HG03060 (cell line): ENCODE results near the gene SMIM5.
A peak's percentile ranks its signal among the peaks of the same experiment; 100 is the strongest.

Source experiments
- ATAC-seq: cut with Tn5 transposase; IDR thresholded peaks from one replicate; pipeline ENCODE4 v1.9.1; 2021; ENCODE audit warnings: low read depth, moderate number of reproducible peaks; ENCODE audit not compliant: unreplicated experiment

SMIM5 gene

DNA sequence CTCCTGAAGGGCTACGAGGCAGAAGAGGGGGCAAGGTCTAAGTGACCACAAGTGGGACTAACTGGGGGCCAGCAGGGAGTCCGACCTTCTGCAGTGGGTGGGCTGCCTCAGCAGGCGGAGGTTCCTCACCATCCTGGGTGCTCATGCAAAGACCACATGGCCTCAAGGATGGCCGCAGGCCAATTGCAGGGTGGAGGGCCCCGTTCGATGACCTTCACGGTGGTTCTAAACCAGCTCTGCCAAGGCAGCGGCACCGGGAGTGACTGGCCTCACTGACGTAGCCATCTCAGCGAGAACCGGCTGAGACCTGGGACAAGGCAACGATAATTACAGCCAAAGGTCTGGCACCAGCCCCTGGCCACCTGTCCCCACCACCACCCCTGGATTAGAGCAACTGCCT lies 5.7 kb downstream of the SMIM5 start:
- no peak for ATAC-seq

DNA sequence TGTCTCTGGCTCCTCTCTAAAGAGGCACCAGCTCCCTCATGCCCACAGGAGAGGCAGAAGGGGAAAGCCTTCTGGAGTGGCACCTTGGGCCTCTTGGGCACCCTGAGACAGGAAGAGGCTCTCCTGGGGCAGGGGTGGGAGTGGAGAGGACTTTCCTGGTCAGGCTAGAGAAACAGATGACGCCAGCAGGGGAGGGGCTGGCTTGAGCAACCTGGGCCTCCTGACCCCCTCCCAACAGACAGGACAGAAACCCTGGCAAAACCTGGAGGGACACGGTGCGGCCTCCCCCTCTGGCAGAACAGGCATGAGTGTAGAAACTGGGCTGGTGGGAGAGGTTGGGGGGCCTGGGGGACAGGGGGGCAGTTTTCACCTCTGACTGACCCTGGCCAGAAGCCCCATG lies 6.1 kb downstream of the SMIM5 start:
- no peak for ATAC-seq

DNA sequence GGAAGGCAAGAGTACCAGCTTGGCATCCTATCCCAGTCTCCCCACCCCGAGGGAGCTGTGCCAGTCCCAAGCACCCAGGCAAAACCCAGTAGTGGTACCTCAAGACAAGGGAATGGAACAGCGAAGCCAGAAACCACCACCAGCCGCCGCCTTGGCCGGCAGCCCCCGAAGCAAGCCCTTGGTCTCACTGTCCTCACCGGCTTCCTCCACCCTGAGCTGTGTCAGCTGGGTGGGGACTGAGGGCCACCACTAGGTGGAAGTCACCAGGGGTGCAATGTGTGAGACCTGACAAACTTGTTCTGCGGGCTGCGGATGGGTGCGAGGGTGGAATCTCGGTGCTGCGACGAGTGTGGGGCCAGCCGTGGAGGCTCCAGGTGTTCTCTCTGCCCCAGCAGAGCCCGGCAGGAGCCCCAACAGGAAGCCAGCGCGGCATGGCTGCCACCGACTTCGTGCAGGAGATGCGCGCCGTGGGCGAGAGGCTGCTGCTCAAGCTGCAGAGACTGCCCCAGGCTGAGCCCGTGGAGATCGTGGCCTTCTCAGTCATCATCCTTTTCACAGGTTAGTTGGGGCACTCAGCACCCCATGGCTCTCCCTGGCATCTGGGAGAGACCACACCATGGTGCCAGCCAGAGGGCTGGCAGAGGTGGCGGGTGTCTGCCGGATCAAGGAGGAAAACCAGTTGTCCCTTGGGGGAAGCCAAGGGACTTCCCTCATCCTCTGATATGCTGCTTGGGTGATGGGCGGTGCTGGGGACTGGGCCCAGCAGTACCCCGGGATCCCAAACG lies 6.7 kb downstream of the SMIM5 start:
- ATAC-seq = no peak

DNA sequence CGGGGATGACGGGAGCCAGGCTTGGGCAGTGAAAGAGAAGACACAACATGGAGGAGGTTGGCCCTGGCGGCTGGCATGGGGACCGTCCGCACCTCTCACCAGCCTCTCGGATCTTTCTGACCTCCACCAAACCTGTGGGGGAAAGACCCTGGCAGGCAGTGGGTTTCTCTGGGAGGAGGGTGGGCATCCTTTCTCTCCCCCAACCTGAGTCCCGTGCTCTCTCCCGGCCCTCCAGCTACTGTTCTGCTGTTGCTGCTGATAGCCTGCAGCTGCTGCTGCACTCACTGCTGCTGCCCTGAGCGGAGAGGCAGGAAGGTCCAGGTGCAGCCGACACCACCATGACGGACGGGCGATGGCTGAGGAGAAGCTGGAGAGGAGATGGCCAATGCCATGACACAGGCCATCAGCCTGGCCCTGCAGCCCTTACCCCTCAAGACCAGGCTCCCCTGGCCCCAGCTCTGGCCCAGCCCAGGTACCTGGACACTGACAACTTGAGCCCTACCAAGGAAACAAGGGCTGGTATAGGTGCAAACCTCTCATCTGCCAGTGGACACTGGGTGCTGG lies 7.4 kb downstream of the SMIM5 start:
- ATAC-seq = no peak

DNA sequence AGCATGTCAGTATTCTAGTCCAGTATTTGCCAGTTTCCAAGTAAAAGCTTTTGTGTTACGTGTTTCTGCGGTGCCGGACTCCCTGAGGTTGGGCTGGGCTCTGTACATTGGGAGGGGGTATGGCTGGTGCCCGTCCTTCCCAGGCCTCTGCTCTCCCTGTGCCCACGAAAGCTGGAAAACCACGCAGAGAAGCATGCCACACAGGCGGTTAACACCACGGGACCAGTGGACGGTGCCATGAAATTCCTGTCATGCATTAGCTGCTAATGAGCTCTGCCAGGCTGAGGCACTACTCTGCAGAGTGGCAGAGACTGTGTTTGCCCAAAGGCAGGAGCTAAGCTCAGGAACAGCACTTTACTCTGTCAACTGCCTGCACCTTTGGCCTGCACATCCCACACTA lies 8.1 kb downstream of the SMIM5 start:
- no peak for ATAC-seq

DNA sequence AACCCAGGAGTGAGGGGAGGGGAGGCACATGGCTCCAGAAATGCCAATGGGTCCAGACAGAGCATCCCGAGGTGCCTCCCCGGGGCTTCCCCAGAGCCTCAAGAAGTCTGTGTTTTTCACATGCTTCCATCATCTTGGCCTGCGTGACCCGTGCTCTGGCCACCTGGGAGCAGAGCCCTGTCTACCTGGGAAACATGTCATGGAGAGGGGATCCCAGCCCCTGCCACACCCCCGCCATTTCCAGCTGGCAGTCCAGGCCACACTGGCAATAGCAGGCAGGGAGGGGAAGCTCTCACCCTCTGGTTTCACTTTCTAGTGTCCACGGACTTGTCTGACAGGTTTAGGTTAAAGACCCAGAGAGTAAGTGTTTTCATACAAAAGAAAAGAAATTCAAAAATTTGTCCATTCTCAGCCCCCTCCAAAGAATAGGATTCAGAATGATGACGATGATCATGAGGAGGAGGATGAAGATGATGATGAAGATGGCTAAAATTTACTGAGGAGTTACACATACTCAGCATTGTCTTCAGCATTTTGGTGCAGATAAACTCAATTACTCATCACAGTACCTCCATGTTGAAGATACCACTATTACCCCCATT lies 9.0 kb downstream of the SMIM5 start:
- ATAC-seq = no peak

DNA sequence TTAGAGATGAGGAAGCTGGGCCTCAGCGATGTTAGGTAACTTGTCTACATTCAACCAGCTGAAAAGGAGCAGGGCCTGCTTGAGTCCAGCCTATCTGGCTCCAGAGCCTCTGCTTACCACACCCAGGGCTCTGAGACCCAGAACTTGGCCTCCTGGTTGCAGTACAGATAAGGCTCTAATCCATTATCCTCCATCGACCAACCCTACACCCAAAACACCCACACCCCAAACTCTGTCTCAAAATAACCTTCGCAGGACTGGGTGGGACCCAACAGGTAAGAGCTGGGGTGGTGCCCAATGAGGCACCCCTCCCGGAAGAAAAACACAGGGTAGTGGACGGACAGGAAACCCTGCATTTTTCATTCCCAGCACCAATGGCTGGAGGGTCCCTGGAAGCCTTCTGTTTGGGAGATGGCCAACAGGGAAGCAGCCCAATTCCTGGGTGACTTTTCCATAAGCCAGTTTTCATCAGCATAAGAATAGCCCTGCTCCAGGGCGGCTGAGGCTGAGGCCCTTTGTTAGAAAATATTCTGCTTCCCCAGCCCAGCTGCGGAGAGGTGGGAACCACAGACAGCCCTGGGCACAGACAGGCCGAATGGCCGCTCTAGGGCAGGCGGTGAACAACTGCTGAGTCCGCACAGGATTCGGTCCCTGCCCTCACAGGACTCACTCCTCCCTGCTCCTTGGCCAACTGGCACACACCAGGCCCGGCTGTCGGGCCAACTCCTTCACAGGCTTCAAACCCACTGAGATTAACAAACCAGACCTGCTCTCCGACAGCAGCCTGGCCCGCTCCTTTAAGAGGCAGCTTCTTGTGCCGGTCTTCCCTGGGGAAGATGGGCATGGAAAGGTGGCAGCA lies 9.8 kb downstream of the SMIM5 start:
- ATAC-seq = no peak

DNA sequence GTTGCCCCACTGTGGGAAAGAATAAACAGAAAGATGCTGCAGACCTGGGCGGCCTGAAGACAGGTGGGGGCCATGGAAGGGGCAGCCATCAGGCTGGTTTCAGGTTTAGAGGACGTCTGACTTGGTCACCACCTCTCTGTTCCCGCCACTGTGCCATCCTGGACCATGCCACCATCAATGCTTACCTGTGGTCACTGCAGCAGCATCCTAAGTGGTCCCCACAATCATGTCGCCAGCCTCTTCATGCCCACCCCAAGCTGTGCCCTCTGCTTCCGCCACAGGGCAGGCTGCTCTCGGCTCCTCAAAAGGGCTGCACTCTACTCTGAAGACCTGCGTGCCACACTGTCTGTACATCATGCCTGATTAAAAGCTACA lies 10.4 kb downstream of the SMIM5 start:
- no peak for ATAC-seq

DNA sequence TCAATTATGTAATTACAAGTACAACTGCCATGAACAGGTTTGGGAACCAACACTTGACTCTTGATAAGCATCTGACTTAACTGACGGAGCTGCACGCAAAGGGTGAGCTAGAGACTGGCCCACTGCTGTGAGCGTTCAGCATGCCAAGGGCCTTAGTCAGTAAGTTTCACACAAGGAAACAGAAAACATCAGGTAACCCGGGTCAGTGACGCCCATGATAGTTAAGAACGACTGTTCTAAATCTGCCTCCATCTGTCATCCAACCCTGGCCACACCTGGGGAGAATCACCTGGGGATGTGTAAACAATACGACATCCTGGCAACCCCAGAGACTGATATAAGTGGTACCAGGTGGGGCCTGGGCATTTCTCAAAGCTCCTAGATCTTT lies 12.3 kb downstream of the SMIM5 start:
- ATAC-seq = no peak

DNA sequence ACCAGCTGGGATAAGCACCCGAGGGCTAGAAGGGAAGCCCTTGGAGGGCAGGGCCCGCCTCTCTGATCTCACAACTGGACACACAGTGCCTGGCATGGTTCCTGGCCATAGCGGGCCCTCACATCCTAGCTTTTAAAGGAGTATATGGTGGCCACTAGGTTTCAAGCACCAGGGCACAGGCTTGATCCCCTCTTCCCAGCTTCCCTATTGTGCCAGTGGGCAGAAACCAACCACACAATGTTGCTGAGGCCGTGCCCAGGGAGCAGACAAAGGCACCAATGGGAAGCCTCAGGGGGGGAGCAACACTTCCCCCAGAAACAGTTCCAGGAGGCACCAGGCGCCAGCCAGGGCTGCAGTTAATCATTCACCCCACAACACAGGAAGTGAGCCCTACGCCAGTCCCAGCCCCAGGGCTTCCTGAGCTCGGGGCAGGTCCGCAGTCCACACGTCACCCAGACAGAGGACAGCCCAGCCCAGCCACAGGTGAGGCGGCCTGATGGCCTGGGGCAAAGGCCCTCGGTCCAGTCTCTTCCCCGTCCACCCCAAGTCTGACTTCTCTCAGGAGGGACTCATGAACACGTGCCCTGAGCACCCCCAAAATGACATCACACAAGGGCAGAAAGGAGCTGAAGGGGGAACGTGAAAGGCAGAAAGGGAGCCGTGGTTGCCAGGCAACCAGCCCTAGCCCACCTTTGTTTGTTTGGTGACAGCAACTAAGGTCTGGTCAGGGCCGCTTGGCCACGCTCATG lies 12.8 kb downstream of the SMIM5 start:
- ATAC-seq = peak; percentile 62

DNA sequence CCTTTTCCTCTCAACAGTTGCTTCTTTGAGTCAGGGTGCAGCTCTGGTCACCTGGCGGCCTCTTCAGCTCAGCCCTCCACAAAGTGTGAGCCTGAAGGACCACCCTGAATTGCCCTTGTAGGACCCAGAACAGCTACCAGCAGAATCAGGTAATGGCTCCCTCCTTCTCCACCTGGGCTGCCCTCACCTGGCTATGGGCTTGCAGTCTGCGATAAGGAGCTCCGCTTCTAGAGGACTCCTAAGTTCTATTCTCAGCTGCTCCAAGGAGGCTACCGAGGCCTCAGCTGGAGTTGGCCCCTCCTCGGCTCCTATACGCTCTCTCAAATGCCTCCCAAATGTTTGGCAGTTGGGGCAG lies 13.4 kb downstream of the SMIM5 start:
- ATAC-seq = no peak

DNA sequence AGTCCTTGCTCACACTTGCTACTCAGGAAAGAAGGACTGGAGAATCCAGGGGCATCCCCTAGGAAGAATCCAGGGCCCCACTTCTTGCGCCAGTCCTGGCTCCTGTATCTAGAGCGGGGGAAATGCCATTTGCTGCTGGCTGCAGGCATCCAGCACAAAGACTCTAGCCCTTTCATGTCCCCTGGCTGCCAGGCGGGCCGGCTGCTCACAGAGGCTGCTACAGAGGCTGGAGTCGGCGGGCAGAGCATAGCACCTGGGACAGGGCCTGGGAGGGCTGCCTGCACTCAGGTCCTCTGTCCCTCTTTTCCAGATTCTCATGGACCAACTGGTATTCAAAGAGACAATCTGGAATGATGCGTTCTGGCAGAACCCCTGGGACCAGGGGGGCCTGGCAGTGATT lies 13.8 kb downstream of the SMIM5 start:
- no peak for ATAC-seq

DNA sequence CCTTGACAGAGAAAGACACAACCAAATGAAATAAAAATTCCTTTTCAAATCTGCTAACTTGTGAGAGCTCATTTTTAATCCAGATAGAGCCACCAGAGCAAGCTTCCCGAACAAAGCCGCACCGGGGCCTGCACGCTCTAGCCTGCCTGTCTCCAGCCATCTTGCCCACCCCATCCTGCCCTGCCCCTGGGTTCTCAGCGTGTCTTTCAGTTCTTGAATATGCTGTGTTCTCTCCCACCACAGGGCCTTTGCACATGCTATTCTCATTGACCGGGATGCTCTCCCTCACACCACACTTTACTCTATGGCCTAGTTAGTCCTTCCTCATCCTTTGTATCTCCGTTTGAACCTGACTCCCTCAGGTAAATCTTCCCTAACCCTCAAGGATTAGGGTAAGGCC lies 14.7 kb downstream of the SMIM5 start:
- no peak for ATAC-seq

DNA sequence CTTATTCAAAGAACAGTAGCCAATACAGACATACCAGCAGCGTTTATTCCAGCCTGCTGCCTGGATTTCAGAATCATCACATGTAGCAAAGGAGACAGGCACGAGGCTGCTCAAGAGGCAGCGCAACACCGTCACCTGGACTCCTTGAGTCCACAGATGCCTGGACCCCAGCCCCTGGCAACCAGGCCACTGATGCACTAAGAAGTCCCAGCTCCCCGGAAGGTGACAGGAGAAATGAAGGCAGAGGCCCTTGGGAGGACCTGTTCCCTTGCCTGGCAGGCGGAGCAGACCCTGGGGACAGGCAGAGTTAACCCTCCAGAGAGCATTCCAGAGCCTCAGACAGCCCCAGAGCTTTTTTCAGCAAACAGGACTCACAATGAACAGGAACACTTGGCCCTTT lies 16.5 kb downstream of the SMIM5 start:
- ATAC-seq = no peak

DNA sequence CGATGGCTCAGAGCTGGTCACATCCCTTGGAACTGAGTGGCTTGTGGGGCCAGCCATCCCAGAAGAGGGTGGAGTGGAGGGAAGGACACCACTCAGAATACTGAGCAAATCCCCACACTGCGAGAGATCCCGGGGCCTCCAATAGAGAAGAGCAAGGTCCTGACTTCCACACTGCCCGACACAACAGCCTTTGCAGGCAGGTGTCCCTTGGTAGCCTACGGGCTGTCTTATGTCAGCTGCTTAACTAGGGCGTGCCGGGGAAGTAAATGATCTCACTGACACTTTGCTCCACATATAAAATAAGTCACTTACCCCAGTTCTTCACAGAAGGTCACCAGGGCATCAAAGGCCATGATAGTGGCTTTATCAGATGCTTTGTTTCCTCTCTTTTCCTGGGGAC lies 17.6 kb downstream of the SMIM5 start:
- ATAC-seq = no peak

DNA sequence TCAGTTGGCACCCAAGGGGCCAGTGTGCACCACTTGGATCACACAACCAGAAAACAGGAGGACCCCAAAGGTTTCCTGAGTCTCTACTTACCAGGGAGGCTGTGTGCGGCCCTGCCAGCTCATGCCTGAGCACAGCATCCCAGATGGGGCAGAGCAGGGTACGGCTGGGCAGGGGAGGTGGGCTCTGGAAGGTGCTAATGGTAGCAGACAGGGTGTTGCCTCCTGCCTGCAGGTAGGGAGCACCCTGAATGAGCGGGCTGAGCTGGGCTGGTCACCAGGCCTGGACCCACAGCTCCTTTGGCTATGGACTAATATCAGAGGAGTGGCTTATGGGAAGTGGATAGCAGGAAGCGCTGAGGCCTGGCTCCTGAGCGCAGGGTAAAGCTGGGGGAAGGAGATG lies 19.1 kb downstream of the SMIM5 start:
- ATAC-seq = no peak

DNA sequence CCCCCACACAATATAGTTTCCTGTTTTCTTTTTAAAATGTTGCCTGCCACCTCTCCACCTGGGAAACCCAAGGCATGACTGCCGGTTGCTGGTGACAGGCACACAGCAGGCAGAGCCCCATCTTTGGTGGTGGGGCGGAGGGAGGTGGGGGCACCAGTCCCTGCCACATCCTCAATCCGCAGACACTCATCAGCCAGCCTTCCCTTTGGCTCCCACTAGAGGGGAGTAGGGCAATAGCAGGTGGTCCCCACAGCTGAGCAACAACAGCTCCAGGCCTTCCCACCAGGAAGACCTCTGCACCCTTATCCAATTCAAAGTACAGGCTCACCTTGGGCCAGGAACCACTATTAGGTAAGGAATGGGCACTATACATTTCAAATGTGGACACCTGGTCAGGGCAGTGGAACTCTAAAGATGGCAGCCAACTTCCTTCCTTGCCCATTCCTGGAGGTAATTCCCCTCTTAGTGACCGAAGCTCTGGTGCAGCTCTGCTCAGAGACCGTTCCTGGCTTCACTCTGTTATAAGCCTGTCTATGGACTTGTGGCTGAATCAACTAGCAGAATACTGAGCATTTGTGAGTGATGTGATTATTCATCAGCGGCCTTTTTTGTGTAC lies 19.8 kb downstream of the SMIM5 start:
- ATAC-seq = no peak

DNA sequence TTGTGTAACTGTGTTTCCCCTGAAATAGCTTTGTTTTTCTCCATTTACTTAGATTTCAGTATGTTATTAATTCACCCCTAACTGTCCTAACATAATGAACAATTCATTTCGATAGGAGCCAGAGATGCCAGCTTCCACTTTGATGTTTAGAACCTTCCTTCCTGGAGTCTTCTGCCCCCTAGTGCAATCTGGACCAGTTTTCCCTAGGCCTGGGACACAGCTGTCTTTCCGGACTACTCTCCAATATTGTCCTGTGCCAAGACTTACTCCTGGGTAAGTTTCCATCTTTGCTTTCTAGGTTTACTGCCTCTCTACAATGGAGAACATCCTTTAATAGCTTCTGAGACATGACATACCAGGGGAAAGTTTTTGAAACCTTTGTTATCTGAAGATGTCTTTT lies 20.9 kb downstream of the SMIM5 start:
- ATAC-seq = no peak

DNA sequence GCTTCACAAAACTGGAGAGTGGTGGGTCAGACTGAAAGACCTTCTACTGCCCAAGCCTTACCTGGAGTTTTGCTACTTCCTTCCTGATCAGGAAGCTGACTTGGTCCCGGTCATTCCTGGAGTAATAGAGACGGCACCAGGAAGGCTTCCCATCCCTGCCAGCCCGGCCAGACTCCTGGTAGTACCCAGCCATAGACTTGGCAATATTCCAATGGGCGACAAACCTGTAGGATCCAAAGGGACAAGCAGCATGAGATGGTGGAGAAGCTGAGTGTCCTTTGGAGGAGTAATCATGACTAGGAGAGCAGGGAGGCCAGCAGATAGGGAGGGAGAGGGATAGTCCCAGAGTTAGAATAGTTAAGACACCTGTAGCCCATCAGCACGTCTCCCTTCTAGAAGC lies 25.0 kb downstream of the SMIM5 start:
- ATAC-seq = no peak

DNA sequence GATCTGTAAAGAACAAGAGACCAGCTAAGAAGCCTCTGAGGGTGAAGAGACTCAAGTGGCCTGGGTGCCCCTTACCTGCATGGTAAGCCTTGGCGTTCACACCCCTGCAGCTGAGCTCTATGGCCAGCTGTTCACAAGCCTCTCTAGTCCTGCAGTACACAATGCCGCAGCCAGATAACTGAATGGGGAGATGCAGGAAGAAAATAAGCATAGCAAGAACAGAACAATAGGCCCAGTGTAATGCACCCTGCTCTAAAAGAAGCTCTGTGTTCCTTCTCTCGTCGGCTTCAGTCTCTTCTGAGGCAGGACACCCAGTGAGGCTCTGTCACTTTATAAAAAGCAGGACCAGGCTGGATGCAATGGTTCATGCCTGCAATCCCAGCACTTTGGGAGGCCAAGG lies 28.3 kb downstream of the SMIM5 start:
- ATAC-seq = no peak
